T-helper 17 cell (primary cell): Measurements from ENCODE around the gene PKN3. TPM values are rescaled to one million over a fixed set of nuclear protein-coding genes. Genes with fewer than 3 reads are reported as not detected.
A peak's percentile ranks its signal among the peaks of the same experiment; 100 is the strongest.

Experiments used
- ATAC-seq: fragments of 150-1000 bp; cut with Tn5 transposase; 2 replicates; pipeline ENCODE4 v1.10.0; 2021; ENCODE audit warnings: mild to moderate bottlenecking, moderate library complexity
- DNase-seq, 3 donors: peaks; one replicate each; pipeline versions ENCODE4 v3.0.0 to v3.0.0-alpha.2; 2020 to 2021
- H3K9me3 ChIP-seq: one replicate; pipeline ENCODE4 v1.7.0; 2013; ENCODE audit warnings: low read length, mild to moderate bottlenecking; ENCODE audit not compliant: control insufficient read depth, poor library complexity, severe bottlenecking
- H3K27ac Mint-ChIP-seq: one replicate; pipeline ENCODE4 v1.8.0; 2022; ENCODE audit warnings: mild to moderate bottlenecking, moderate library complexity, mixed read lengths
- H3K27me3 Mint-ChIP-seq: one replicate; pipeline ENCODE4 v1.8.0; 2022; ENCODE audit warnings: mixed read lengths
- H3K36me3 Mint-ChIP-seq: one replicate; pipeline ENCODE4 v1.8.0; 2022; ENCODE audit warnings: low read depth, mixed read lengths
- H3K4me1 Mint-ChIP-seq: one replicate; pipeline ENCODE4 v1.8.0; 2022; ENCODE audit warnings: mild to moderate bottlenecking, mixed read lengths
- H3K4me3 Mint-ChIP-seq: one replicate; pipeline ENCODE4 v1.8.0; 2022; ENCODE audit warnings: mild to moderate bottlenecking, moderate library complexity, mixed read lengths
- total RNA-seq, 4 donors: library from RNA in 2 of 4; stranded (reverse) in 2 of 4; gene quantifications; one replicate each; pipeline ENCODE4 v1.2.3 and lab custom pipeline; 2022 to 2026

PKN3 gene
- total RNA-seq, 2 donors from 2014 or later = 0.96 to 2.0 TPM

DNA sequence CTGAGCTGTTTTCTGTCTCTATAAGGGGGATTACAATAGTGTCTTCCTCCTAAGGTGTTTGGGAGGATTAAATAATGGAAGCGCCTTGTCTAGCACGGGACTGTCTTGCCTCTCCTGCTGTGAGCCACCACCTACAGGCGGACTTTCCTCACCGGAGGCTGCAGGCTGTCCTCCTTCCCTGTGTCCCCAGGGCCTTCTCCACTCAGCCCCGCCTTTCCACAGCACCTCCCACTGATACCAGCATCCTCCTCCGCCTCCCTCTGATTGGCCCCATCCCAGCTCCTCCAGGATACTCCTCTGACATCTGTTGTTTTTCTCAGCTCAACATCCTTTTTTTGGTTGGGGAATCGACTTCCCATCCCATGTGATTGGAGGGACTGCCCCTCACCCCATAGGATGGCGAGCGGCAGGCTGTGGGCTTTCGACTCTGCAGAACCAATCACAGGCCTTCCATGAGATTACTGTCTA lies 22.5 kb downstream of the PKN3 start:
- peak overlapping the region; percentile 95 for H3K4me3 Mint-ChIP-seq
- H3K36me3 Mint-ChIP-seq = no peaks in the 10 kb centered on the region
- no peaks in the 10 kb centered on the region for H3K27me3 Mint-ChIP-seq
- H3K4me1 Mint-ChIP-seq = peaks cover 34% of the 10 kb centered on the region
- ATAC-seq (peak; percentile 4), DNase-seq (peak in 1 of 3 donors; percentile 41)
- H3K9me3 ChIP-seq = no peaks in the 10 kb centered on the region
- peak overlapping the region; percentile 93 for H3K27ac Mint-ChIP-seq

DNA sequence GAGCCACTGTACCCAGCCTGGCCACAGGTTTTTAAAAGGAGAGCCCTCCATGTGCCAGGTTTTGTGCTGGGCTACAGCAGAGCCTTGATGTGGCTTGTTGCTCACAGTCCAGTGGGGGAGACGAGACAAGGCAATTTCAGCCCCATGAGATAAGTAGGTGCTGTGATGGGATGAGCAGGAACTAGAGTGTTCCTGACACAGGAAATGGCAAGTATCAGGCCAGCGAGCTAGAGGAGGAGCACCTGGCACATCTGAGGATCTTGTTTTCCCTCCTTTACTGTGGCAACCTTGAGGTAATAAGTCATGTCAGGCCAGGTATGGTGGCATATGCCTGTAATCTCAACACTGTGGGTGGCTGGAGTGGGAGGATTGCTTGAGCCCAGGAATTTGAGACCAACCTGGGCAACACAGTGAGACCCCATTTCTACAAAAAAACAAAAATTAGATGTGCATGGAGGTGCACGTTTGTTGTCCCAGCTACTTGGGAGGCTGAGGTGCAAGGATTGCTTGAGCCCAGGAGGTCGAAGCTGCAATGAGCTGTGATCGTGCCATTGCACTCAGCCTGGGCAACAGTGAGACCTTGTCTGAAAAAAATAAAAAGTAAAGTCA lies 25.4 kb downstream of the PKN3 start:
- ATAC-seq (no peak), DNase-seq (no peak)
- H3K4me3 Mint-ChIP-seq = no peak overlapping the region
- no peaks in the 10 kb centered on the region for H3K9me3 ChIP-seq
- H3K36me3 Mint-ChIP-seq = no peaks in the 10 kb centered on the region
- H3K4me1 Mint-ChIP-seq = peaks cover 28% of the 10 kb centered on the region
- no peaks in the 10 kb centered on the region for H3K27me3 Mint-ChIP-seq
- H3K27ac Mint-ChIP-seq = peak overlapping the region; percentile 62

DNA sequence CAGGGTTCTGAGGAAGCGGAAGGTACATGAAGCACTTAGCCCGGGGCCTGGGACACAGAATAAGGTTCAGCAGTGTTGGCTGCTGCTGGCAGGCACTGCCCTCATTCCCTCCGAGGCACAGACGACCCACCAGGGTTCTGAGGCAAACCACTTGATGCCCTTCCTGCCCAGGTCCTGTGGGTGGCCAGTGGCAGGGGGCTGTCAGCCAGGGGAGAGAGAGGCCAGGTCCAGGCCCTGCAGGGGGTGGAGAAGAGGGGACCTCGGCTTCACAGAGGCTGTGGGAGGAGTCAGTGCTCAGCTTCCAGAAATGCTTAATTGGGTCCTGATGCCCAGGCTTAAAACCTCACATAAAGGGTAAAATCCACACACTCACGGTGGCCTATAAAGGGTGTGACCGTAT lies 26.0 kb downstream of the PKN3 start:
- no peaks in the 10 kb centered on the region for H3K9me3 ChIP-seq
- DNase-seq (no peak), ATAC-seq (no peak)
- Mint-ChIP-seq H3K4me3 (no peak overlapping the region), H3K27me3 (no peaks in the 10 kb centered on the region), H3K36me3 (no peaks in the 10 kb centered on the region), H3K27ac (no peak overlapping the region), H3K4me1 (peaks cover 23% of the 10 kb centered on the region)

DNA sequence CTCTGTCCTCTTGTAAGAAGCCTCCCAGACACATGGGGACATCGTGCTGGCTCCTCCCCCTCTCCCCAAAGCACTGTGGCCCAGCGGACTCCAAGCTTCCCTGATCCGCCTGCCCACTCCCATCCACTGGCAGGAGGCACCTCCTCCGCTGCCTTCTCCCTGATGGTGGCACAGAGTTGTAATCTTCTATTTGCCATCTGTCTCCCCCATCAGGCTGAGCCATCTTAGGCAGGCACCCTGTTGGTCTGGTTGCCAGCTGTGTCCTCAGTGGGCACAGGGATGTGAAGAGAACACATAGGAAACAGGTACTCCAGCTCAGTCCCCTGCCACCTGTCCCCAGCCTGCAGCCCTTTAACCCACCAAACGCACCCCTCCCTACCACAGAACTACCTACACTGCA lies 27.0 kb downstream of the PKN3 start:
- DNase-seq (no peak), ATAC-seq (no peak)
- peak overlapping the region; percentile 68 for H3K27ac Mint-ChIP-seq
- H3K9me3 ChIP-seq = no peaks in the 10 kb centered on the region
- no peaks in the 10 kb centered on the region for H3K36me3 Mint-ChIP-seq
- H3K27me3 Mint-ChIP-seq = no peaks in the 10 kb centered on the region
- peaks cover 17% of the 10 kb centered on the region for H3K4me1 Mint-ChIP-seq
- no peak overlapping the region for H3K4me3 Mint-ChIP-seq

DNA sequence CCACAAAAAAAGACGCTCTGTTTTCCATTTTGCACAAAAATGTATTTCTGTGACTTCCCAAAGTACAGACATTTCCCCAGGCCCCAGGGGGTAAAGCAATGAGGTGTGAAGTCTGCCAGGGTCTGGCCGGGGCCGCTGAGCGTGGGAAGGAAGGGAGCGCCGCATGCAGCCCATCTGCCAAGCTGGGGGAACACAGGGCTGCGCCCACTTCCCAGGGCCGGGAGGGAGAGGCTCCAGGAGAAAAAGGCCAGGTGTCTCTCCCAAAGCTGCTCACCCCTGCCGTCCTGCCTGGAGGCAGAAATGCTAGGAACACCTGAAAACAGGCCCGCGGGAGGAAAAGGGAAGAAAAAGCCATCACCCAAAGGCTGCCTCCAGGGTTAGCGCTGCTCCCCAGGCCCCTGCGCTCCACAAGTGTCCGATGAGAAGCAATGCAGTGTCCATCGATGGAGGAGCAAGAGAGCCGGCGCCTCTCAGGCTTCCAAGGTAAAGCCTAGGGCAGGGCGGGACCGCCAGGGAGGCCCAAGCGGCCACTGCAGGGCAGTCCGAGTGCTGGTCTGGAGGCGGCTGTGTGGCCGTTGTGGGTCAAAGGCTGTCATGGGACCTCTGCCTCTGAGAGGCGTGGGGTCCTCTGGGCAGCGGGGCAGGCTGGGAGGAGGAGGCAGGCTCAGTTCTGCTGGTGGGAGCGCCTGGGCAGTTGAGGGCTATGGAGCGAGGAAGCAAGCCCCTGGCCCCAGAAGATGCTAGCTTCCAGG lies 27.6 kb downstream of the PKN3 start:
- peak overlapping the region; percentile 68 for H3K27ac Mint-ChIP-seq
- H3K9me3 ChIP-seq = no peaks in the 10 kb centered on the region
- no peaks in the 10 kb centered on the region for H3K36me3 Mint-ChIP-seq
- ATAC-seq = no peak
- peaks cover 11% of the 10 kb centered on the region for H3K4me1 Mint-ChIP-seq
- H3K27me3 Mint-ChIP-seq = no peaks in the 10 kb centered on the region
- H3K4me3 Mint-ChIP-seq = no peak overlapping the region
- no peak for DNase-seq

DNA sequence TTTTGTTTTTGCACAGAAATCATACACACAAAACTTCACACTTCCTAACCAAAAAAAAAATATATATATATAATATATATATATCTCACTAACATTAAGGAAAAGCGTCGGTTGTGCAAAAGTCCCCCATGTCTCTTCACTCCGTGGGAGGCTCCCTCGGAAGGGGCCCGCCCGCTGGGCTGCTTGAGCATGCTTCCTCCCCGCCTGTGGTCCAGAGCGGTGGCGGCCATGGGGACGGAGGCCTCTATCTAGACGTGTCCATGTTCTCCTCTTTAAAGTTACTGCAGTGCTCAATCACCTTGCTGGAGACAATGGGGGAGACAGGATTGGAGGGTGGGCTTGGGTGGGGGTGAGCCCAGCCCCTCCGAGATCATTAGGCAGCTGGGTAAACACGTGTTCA lies 28.8 kb downstream of the PKN3 start:
- H3K27me3 Mint-ChIP-seq = no peaks in the 10 kb centered on the region
- H3K36me3 Mint-ChIP-seq = peaks cover 4% of the 10 kb centered on the region
- DNase-seq = no peak
- peaks cover 6% of the 10 kb centered on the region for H3K4me1 Mint-ChIP-seq
- no peak overlapping the region for H3K27ac Mint-ChIP-seq
- H3K4me3 Mint-ChIP-seq = no peak overlapping the region
- no peaks in the 10 kb centered on the region for H3K9me3 ChIP-seq
- no peak for ATAC-seq

DNA sequence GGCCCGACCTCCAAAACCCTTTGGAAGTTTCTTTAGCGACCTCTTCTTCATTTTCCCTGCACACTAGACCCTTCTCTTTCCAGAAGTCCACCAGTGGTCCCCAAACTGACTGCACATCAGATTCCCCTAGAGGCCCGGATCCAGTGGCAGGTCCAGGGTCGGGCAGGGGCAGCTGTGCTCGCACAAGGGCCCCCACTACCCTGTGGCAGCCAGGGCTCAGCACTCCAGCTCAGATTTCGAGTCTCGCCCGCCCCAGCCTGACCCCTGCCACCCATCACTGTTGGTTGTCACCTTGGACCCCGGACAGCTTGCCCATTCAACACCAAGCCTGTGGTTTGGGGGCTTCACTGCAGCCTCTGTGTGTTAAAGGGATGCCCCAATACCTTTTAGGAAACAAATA lies 29.4 kb downstream of the PKN3 start:
- no peak overlapping the region for H3K4me3 Mint-ChIP-seq
- H3K9me3 ChIP-seq = no peaks in the 10 kb centered on the region
- peaks cover 6% of the 10 kb centered on the region for H3K4me1 Mint-ChIP-seq
- no peaks in the 10 kb centered on the region for H3K27me3 Mint-ChIP-seq
- ATAC-seq = no peak
- H3K27ac Mint-ChIP-seq = peak overlapping the region; percentile 19
- H3K36me3 Mint-ChIP-seq = peaks cover 4% of the 10 kb centered on the region
- DNase-seq = no peak

DNA sequence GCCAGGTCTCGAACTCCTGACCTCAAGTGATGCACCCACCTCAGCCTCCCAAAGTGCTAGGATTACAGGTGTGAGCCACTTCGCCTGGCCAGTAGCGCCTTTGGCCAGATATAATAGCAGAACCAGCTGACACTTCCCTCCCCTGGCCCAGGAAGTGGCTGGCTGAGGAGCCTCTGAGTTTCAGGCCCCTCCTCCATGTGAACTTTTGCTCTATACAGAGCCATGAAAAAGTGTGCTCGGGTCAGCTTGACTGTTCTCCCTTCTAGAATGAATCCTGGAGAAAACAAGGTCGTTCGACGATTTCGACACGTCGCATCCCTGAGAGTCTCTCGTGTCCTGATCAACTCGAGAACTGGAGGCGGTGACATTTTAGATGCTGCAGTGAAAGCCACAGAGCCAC lies 30.3 kb downstream of the PKN3 start:
- Mint-ChIP-seq H3K4me1 (peaks cover 4% of the 10 kb centered on the region), H3K4me3 (no peak overlapping the region), H3K27me3 (no peaks in the 10 kb centered on the region), H3K36me3 (peaks cover 4% of the 10 kb centered on the region), H3K27ac (peak overlapping the region; percentile 19)
- H3K9me3 ChIP-seq = no peaks in the 10 kb centered on the region
- DNase-seq = no peak
- no peak for ATAC-seq

DNA sequence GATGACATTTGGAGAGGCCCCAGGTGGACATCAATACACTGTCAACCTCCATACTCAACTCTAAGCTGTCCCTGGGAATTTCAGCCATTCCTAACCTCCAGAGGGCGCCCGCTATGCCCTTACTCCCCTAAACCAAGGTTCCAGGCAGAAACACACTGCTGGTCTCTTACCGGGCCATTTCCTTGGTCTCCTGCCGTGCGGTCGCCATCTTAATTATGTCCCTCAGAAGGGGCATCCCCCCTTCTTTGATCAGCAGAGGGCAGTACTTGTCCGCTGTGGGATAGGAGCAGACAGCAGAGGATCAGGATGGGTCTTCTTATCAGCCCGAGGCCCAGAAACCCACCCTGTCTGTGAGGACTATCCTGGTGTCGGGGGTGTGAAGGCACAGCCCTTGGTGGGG lies 31.0 kb downstream of the PKN3 start:
- peaks cover under 1% of the 10 kb centered on the region for H3K4me1 Mint-ChIP-seq
- no peak overlapping the region for H3K27ac Mint-ChIP-seq
- H3K27me3 Mint-ChIP-seq = no peaks in the 10 kb centered on the region
- H3K4me3 Mint-ChIP-seq = no peak overlapping the region
- H3K36me3 Mint-ChIP-seq = peaks cover 4% of the 10 kb centered on the region
- ATAC-seq (no peak), DNase-seq (no peak)
- no peaks in the 10 kb centered on the region for H3K9me3 ChIP-seq

DNA sequence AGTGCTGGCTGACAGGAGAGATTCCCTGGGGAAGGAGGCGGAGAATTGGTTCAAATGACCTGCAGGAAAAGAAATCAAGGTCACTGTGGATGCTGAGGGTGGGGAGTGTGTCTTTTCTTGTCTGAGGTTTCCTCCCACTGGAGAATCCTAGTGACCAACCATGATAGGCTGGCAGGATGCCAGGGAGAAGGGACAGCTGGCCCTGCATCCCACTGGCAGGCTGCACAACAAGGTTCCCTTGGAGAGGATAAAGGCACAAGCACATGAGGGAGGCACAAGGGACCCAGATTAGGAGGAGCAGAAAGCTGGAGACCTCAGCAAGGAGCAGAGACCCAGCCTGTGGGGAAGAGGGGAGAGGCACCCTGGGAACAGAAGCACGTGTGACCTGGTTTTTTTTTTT lies 33.1 kb downstream of the PKN3 start:
- Mint-ChIP-seq H3K27me3 (no peaks in the 10 kb centered on the region), H3K36me3 (peaks cover 4% of the 10 kb centered on the region), H3K4me3 (no peak overlapping the region), H3K4me1 (no peaks in the 10 kb centered on the region), H3K27ac (no peak overlapping the region)
- no peaks in the 10 kb centered on the region for H3K9me3 ChIP-seq
- DNase-seq (no peak), ATAC-seq (no peak)

DNA sequence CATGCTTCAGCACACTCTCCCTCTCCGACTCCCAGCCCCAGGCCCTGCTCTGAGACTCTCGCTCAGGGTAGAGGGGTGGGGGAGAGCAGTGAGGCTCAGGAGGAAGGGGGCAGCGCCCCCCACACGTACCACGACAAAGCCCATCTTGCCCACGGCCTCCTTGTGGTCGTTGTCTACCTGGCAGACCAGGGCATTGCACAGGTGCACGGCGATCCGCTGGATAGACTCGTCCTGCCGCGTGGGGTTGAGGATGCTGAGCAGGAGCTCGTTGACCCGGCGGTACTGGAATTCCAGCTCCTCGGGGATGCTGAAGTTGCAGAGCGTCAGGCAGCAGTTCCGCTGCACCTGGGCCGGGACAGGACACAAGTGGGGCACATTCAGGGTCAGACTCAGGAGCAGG lies 40.1 kb downstream of the PKN3 start:
- no peaks in the 10 kb centered on the region for H3K27me3 Mint-ChIP-seq
- ATAC-seq = no peak
- H3K4me1 Mint-ChIP-seq = no peaks in the 10 kb centered on the region
- DNase-seq = no peak
- H3K27ac Mint-ChIP-seq = no peak overlapping the region
- H3K9me3 ChIP-seq = no peaks in the 10 kb centered on the region
- no peaks in the 10 kb centered on the region for H3K36me3 Mint-ChIP-seq
- no peak overlapping the region for H3K4me3 Mint-ChIP-seq

DNA sequence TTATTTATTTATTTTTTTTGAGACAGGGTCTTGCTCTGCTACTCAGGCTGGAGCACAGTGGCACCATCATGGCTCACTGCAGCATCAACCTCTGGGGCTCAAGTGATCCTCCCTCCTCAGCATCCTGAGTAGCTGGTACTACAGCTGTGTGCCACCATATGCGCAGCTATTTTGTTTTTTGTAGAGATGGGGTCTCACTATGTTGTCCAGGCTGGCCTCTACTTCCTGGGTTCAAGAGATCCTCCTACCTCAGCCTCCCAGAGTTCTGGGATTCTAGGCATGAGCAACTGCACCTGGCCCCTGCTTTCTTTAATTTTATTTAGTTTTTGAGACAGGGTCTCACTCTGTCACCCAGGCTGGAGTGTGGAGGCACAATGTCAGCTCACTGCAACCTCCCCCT lies 41.1 kb downstream of the PKN3 start:
- ATAC-seq (no peak), DNase-seq (no peak)
- Mint-ChIP-seq H3K4me3 (no peak overlapping the region), H3K4me1 (no peaks in the 10 kb centered on the region), H3K36me3 (no peaks in the 10 kb centered on the region), H3K27ac (no peak overlapping the region), H3K27me3 (no peaks in the 10 kb centered on the region)
- H3K9me3 ChIP-seq = no peaks in the 10 kb centered on the region

DNA sequence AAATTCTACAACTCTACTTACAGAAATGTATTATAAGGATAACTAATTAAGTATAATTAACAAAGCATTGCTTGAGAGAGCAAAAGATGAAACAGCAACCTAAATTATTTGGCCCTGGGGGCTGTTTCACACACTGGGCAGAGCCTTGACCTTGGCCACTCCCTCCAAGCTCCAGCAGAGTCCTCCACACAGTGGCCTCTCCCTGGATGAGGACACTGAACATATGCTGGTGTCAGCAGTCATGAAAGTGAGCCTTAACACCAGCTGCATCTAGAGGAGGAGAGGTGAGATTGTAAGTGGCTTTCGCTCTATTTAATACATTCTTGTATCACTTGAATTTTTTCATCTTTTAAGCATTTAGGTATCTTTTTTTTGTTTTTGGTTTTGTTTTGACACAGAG lies 44.9 kb downstream of the PKN3 start:
- Mint-ChIP-seq H3K27ac (no peak overlapping the region), H3K4me3 (no peak overlapping the region), H3K4me1 (no peaks in the 10 kb centered on the region), H3K36me3 (no peaks in the 10 kb centered on the region), H3K27me3 (no peaks in the 10 kb centered on the region)
- no peaks in the 10 kb centered on the region for H3K9me3 ChIP-seq
- ATAC-seq = no peak
- DNase-seq = no peak
